ENCODE data around the gene GALNT18.

GALNT18 gene

GRCh38 chr11:11611381-11611780, 10.4 kb downstream of the GALNT18 start:
- Mint-ChIP-seq H3K4me3 (no peak overlapping the region), H3K9me3 (no peaks in the 10 kb centered on the region), H3K27ac (no peak overlapping the region), H3K36me3 (no peaks in the 10 kb centered on the region), H3K27me3 (peaks cover 26% of the 10 kb centered on the region), H3K4me1 (no peaks in the 10 kb centered on the region)
- no peak for ATAC-seq

DNA sequence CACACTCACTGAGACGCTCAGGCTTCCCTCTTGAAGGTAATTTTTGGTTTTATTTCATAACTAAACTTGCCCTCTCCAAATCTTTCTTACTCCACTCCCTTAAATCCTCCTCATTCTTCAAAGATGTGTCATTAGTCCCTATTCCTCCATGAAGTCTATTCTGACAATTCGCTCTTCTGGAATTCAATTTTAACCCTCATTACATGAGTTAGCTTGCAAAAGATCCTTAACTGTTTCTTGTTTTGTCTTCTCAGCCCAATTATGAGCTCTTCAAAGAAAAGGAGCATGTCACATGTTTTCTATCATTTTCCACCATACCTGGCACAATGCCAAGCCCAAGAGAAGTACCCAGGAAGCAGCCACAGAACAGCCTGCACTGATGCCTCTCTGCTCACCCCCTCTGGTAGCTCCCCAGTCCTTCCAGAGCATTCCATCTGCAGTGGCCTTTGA, 13.0 kb downstream of the GALNT18 start:
- H3K36me3 Mint-ChIP-seq: no peaks in the 10 kb centered on the region
- no peak overlapping the region for H3K27ac Mint-ChIP-seq
- H3K4me1 Mint-ChIP-seq: no peaks in the 10 kb centered on the region
- no peak overlapping the region for H3K4me3 Mint-ChIP-seq
- peaks cover 39% of the 10 kb centered on the region for H3K27me3 Mint-ChIP-seq
- peak; percentile 29 for ATAC-seq
- no peaks in the 10 kb centered on the region for H3K9me3 Mint-ChIP-seq

- H3K4me3 Mint-ChIP-seq: no peak overlapping the region
- H3K27me3 Mint-ChIP-seq: peaks cover 38% of the 10 kb centered on the region
- ATAC-seq: no peak
- H3K36me3 Mint-ChIP-seq: no peaks in the 10 kb centered on the region
- no peaks in the 10 kb centered on the region for H3K9me3 Mint-ChIP-seq
- H3K27ac Mint-ChIP-seq: no peak overlapping the region
- H3K4me1 Mint-ChIP-seq: no peaks in the 10 kb centered on the region
Measured at GRCh38 chr11:11607772-11608171, 14.0 kb downstream of the GALNT18 start.

DNA sequence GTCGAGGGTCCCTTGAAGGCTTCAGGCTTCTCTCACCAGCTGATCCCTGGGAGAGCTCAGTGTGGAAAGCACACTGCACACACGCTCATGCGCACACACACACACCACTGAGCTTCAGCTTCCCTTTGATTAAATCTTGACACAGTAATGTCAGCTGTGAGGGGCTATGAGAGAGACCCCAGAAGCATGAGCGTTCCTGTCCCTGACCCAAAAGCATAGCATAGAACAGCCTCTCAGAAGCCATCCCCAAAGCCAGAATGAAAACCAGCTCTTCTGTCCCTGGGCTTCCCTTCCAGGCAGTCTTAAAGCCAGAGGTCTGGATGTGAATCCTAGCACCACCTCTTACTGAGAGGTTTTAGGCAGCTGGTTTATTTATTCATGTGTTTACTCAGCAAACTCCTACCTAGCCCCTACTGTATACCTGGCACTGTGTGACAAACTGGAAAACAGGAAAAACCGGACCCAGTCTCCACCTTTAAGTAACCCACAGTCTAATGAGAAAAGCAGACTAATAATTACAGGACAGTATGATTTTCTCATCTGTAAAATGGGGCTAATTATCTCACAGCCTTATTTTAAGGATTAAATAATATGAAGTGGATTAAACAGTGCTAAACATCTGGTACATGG, 15.9 kb downstream of the GALNT18 start:
- no peak for ATAC-seq
- Mint-ChIP-seq H3K9me3 (peaks cover 3% of the 10 kb centered on the region), H3K27me3 (peaks cover 30% of the 10 kb centered on the region), H3K27ac (no peak overlapping the region), H3K4me3 (no peak overlapping the region), H3K4me1 (no peaks in the 10 kb centered on the region), H3K36me3 (no peaks in the 10 kb centered on the region)

GRCh38 chr11:11605181-11605580, 16.6 kb downstream of the GALNT18 start:
- peaks cover 37% of the 10 kb centered on the region for H3K27me3 Mint-ChIP-seq

GRCh38 chr11:11604370-11604990, 17.3 kb downstream of the GALNT18 start:
- Mint-ChIP-seq H3K9me3 (peaks cover 3% of the 10 kb centered on the region), H3K27ac (no peak overlapping the region), H3K4me1 (no peaks in the 10 kb centered on the region), H3K36me3 (no peaks in the 10 kb centered on the region), H3K4me3 (no peak overlapping the region), H3K27me3 (peaks cover 34% of the 10 kb centered on the region)
- no peak for ATAC-seq

More at GRCh38 chr11:11605181-11605580, 16.6 kb downstream of the GALNT18 start:
- no peak overlapping the region for H3K27ac Mint-ChIP-seq
- no peaks in the 10 kb centered on the region for H3K36me3 Mint-ChIP-seq
- no peak for ATAC-seq
- H3K9me3 Mint-ChIP-seq: peaks cover 3% of the 10 kb centered on the region
- no peaks in the 10 kb centered on the region for H3K4me1 Mint-ChIP-seq
- H3K4me3 Mint-ChIP-seq: no peak overlapping the region

- no peaks in the 10 kb centered on the region for H3K4me1 Mint-ChIP-seq
- no peak overlapping the region for H3K4me3 Mint-ChIP-seq
- peaks cover 3% of the 10 kb centered on the region for H3K9me3 Mint-ChIP-seq
- no peaks in the 10 kb centered on the region for H3K36me3 Mint-ChIP-seq
- ATAC-seq: no peak
- peaks cover 37% of the 10 kb centered on the region for H3K27me3 Mint-ChIP-seq
- no peak overlapping the region for H3K27ac Mint-ChIP-seq
Measured at GRCh38 chr11:11602011-11602410, 19.8 kb downstream of the GALNT18 start.

GRCh38 chr11:11600288-11600687, 21.5 kb downstream of the GALNT18 start:
- peaks cover 25% of the 10 kb centered on the region for H3K27me3 Mint-ChIP-seq
- no peak overlapping the region for H3K4me3 Mint-ChIP-seq
- no peak overlapping the region for H3K27ac Mint-ChIP-seq
- no peaks in the 10 kb centered on the region for H3K4me1 Mint-ChIP-seq
- no peaks in the 10 kb centered on the region for H3K36me3 Mint-ChIP-seq
- no peak for ATAC-seq
- H3K9me3 Mint-ChIP-seq: peaks cover 3% of the 10 kb centered on the region

DNA sequence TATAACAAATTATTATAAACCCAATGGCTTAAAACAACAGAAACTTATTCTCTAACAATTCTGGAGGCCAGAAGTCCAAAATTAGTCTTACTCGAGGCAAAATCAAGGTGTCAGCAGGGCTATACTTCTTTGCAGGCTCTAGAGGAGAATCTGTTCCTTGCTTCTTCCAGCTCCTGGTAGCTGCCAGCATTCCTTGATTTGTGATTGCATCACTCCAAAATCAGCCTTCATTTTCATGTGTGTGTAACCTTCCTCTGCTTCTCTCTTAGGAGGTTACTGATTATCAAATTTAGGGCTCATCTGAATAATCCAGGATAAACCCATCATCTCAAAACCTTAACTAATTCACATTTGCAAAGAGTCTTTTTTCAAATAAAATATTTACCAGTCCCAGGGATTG, 23.6 kb downstream of the GALNT18 start:
- H3K36me3 Mint-ChIP-seq: no peaks in the 10 kb centered on the region
- H3K4me3 Mint-ChIP-seq: no peak overlapping the region
- no peaks in the 10 kb centered on the region for H3K4me1 Mint-ChIP-seq
- no peak overlapping the region for H3K27ac Mint-ChIP-seq
- H3K27me3 Mint-ChIP-seq: peaks cover 20% of the 10 kb centered on the region
- H3K9me3 Mint-ChIP-seq: peaks cover 3% of the 10 kb centered on the region
- ATAC-seq: no peak

DNA sequence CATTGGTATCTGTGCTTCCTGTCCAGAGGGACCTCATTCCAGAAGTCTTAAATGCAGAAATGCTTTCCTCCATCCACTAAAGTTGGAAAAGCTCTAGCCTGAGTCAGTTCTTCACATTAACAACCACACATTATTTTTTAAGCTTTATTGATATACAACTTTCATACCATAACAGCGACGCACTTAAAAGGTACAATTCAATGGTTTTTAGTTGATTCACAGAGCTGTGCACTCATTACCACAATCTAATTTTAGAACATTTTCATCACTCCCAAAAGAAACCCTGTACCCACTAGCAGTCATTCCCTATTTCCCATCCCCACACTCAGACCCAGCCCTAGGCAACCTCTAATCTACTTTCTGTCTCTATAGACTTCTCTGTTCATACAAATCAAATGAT, 27.6 kb downstream of the GALNT18 start:
- H3K27ac Mint-ChIP-seq: no peak overlapping the region
- no peaks in the 10 kb centered on the region for H3K4me1 Mint-ChIP-seq
- H3K36me3 Mint-ChIP-seq: no peaks in the 10 kb centered on the region
- peaks cover 10% of the 10 kb centered on the region for H3K27me3 Mint-ChIP-seq
- no peaks in the 10 kb centered on the region for H3K9me3 Mint-ChIP-seq
- ATAC-seq: no peak
- no peak overlapping the region for H3K4me3 Mint-ChIP-seq

DNA sequence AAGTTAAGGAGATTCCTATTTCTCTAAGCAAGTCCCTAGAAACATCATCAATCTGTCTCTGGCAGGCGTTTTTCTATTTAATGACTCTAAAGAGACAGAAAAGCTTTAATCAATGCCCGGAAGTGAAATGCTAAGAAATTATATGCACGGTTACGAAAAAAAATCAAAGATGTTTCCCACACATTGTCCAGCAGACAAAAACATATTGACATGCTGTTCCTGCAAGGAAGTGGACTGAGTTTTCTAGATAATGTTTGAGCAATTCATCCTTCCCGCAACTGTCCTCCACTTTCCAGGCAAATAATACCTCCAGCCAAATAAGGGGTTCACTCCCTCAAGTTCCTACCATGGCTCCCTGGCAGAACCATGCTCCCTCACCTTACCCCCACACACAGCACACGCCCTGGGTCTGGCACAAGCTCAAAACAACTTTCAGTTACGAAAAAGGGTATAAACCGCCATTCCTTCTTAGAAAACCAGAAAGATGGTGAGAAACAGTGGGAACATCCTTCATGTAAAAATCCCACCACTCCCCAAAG, 29.6 kb downstream of the GALNT18 start:
- no peak for ATAC-seq
- no peaks in the 10 kb centered on the region for H3K27me3 Mint-ChIP-seq
- no peak overlapping the region for H3K4me3 Mint-ChIP-seq
- no peak overlapping the region for H3K27ac Mint-ChIP-seq
- H3K36me3 Mint-ChIP-seq: no peaks in the 10 kb centered on the region
- no peaks in the 10 kb centered on the region for H3K4me1 Mint-ChIP-seq
- no peaks in the 10 kb centered on the region for H3K9me3 Mint-ChIP-seq

GRCh38 chr11:11589437-11589836, 32.4 kb downstream of the GALNT18 start:
- H3K4me3 Mint-ChIP-seq: no peak overlapping the region
- H3K36me3 Mint-ChIP-seq: no peaks in the 10 kb centered on the region
- no peak overlapping the region for H3K27ac Mint-ChIP-seq
- no peaks in the 10 kb centered on the region for H3K9me3 Mint-ChIP-seq
- no peaks in the 10 kb centered on the region for H3K4me1 Mint-ChIP-seq
- ATAC-seq: no peak
- no peaks in the 10 kb centered on the region for H3K27me3 Mint-ChIP-seq

DNA sequence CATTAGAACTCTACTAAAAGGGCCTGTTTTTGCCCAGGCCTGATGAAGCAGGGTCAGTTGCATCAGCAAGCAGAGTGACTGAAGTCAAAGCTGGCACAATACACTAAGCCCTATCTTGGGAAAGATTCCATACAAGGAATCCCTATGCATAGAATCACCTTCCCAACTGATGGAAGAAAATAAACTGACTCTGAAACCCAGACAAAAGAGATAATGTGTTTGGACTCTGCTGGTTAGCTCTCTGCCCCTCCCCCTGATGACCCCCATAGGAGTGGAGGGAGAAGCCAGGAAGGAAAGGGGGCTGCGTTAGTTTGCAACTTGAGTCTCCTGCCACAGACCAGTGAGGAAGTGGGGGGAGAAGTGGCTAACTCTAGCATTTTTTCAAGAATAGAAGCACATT, 32.9 kb downstream of the GALNT18 start:
- H3K36me3 Mint-ChIP-seq: no peaks in the 10 kb centered on the region
- H3K27ac Mint-ChIP-seq: no peak overlapping the region
- H3K9me3 Mint-ChIP-seq: no peaks in the 10 kb centered on the region
- no peaks in the 10 kb centered on the region for H3K4me1 Mint-ChIP-seq
- H3K27me3 Mint-ChIP-seq: no peaks in the 10 kb centered on the region
- ATAC-seq: no peak
- H3K4me3 Mint-ChIP-seq: no peak overlapping the region

DNA sequence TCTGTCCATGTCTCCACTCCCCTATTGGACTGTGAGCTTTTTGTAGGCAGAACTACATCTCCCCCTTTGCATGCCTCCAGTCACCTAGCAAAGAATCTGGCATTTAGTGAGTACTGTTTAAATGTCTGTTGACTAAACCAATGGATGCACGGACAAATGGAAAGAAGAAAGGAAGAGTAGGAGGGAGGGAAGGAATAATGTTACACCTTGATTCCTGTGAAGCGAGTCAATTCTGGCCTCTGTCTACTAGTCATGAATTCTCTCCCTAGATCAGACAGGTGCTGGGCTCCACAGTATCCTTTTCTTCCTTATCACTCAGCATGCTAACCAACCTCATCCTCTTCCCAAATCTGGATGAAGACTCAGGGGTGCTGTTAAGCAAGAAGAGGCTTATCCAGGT, 33.6 kb downstream of the GALNT18 start:
- H3K4me3 Mint-ChIP-seq: no peak overlapping the region
- H3K4me1 Mint-ChIP-seq: no peaks in the 10 kb centered on the region
- no peaks in the 10 kb centered on the region for H3K36me3 Mint-ChIP-seq
- H3K9me3 Mint-ChIP-seq: no peaks in the 10 kb centered on the region
- no peak overlapping the region for H3K27ac Mint-ChIP-seq
- no peaks in the 10 kb centered on the region for H3K27me3 Mint-ChIP-seq
- peak; percentile 17 for ATAC-seq

DNA sequence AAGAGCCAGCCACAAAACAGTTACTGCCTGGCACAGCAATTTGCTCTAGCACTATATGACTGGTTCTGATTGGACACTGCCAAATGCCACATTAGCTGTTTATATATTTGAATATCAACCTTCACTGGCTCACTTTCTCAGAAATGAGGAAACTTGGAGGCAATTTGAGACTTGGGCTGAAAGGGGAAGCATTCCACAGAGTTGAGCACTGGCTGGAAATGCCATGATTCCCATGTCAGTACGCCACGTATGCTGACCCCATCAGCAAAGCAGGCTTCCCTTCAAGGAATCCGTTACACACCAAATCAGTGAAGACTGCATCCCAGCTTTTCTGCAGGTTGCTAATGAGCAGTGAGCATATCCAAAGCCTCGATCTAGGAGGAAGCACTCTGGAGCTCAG, 34.7 kb downstream of the GALNT18 start:
- H3K36me3 Mint-ChIP-seq: no peaks in the 10 kb centered on the region
- H3K9me3 Mint-ChIP-seq: no peaks in the 10 kb centered on the region
- no peaks in the 10 kb centered on the region for H3K27me3 Mint-ChIP-seq
- H3K4me1 Mint-ChIP-seq: no peaks in the 10 kb centered on the region
- H3K4me3 Mint-ChIP-seq: no peak overlapping the region
- H3K27ac Mint-ChIP-seq: no peak overlapping the region
- ATAC-seq: no peak

- no peaks in the 10 kb centered on the region for H3K4me1 Mint-ChIP-seq
Measured at GRCh38 chr11:11586465-11586864, 35.3 kb downstream of the GALNT18 start.

More at GRCh38 chr11:11586465-11586864, 35.3 kb downstream of the GALNT18 start:
- no peaks in the 10 kb centered on the region for H3K9me3 Mint-ChIP-seq
- no peak overlapping the region for H3K4me3 Mint-ChIP-seq
- no peak overlapping the region for H3K27ac Mint-ChIP-seq
- no peaks in the 10 kb centered on the region for H3K36me3 Mint-ChIP-seq
- H3K27me3 Mint-ChIP-seq: no peaks in the 10 kb centered on the region
- no peak for ATAC-seq
